Stimulated activated CD8-positive, alpha-beta memory T cell treated with anti-CD3 and anti-CD28 coated beads, Interleukin-4, amount 100 ng/mL, for 1 hour (primary cell): ENCODE measurements around the gene KLHL1.

Experiments used
- DNase-seq, 2 donors: peaks; one replicate each; pipeline ENCODE4 v3.0.0-alpha.2; 2020; ENCODE audit warnings: low read depth in 2 of 2, low spot score in 1 of 2

KLHL1 gene

DNA sequence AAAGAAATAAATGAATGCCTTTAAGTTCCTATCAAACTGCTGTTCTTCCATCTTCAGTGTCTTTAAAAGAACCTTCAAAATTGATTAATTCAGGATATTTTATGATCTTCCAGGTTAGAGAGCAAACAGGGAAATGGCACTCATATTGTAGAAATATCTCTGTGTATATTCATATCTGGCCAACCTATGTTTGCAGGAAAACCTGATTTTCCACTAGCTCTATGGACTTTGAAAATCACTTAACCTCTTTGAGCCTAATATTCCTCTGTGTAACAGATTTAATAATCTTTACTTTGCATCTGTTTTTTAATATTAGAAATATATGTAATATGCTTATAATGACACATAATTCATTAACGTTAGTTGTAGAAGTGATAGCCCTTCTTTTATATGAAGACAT lies 228.3 kb downstream of the KLHL1 start:
- DNase-seq, result no peak

DNA sequence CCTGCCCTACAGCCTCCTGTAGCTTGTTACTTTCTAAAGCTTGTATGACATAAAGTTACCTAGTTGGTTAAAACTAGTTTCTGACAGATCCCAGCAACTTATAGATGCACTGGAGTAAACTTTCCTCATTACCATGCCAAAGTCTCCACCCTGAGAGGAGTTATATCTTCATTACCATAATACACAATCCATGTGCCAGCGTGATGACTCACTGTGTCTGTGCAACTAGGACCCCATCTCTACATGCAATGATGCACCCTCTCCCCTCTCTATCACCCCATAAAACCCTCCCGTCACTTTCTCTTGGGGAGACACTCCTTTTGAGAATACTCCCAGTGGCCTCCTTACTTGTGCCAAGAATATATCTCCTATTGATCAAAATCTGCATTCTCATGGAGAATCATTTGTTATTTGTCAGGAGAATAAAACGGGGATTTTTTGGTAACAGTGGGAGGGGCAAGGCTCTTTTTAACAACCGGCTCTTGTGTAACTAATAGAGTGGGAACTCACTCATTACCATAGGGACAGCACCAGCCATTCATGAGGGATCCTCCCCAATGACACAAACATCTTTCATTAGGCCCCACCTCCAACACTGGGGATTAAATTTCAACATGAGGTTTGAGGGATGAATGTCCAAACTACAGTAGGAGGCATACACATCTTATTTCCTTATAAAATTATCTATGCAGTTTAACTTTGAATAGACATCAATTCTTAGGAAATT lies 235.8 kb downstream of the KLHL1 start:
- DNase-seq, result no peak

GRCh38 chr13:69866555-69866954 lies 241.7 kb downstream of the KLHL1 start:
- no peak for DNase-seq

- DNase-seq, result no peak
Measured at GRCh38 chr13:69857183-69857821, 250.9 kb downstream of the KLHL1 start.

- no peak for DNase-seq
Measured at GRCh38 chr13:69856331-69856730, 251.9 kb downstream of the KLHL1 start.

DNA sequence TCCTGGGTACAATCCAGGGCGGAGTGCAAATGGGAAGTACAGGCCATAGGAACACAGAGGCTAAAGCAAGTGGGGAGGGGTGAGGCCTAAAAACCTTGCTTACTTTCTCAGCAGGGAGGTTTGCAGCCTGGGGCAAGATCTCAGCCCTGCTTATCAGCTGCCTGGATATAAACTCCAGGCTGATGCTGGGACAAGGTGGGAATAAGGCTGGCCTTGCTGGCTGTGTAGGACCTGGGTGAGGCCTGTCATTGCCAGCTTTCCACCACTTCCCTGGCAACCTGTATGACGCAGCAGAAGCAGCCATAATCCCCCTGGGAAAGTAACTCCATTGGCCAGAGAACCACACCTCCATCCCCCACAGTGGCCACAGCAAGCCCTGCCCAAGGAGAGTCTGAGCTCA lies 279.7 kb downstream of the KLHL1 start:
- DNase-seq, result no peak

DNA sequence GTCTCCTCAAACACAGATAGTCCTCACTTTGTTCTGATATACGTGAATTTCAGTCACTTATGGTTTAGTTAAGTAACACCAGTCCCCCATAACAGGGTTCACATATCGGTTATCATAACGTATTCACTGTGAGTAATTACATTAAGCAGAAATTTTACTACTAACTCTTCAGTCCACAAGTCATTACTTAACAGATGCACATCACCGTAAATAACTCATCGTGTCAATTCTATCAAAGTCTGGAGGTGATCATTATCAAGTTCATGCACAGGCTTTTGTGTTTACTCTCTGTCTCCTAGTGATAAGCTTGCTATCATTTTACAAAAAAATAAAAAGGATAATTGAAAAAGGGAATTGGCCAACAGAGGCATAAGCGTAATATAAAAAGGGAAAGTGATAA lies 288.1 kb downstream of the KLHL1 start:
- DNase-seq, result no peak

GRCh38 chr13:69817333-69817869 lies 290.9 kb downstream of the KLHL1 start:
- DNase-seq, result no peak

DNA sequence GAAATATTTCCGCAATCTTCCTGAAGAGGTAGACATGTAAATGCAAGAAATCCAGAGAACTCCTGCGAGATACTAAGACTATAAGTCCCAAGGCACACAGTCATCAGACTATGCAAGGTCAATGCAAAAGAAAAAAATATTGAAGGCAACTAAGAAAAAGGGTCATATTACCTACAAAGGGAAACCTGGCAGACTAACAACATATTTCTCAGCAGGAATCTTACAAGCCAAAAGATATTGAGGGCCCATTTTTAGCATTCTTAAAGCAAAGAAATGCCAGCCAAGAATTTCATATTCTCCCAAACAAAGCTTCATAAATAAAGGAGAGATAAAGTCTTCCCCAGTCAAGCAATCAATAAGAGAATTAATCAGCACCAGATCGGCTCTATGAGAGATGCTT lies 299.1 kb downstream of the KLHL1 start:
- DNase-seq, result no peak

DNA sequence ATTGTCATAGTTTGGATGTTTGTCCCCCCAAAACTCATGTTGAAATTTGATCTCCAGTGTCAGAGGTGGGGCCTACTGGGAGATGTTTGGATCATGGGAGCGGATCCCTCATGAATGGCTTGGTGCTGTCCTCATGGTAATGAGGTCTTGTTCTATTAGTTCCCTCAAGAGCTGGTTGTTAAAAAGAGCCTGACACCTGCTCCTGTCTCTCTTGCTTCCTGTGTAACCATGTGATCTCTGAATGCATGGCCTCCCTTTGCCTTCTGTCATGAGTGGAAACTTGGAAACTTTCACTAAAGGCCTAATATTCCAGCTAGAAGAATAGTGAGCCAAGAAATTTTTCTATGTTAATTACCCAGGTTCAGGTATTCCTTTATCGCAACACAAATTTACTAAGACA lies 312.0 kb downstream of the KLHL1 start:
- no peak for DNase-seq

DNA sequence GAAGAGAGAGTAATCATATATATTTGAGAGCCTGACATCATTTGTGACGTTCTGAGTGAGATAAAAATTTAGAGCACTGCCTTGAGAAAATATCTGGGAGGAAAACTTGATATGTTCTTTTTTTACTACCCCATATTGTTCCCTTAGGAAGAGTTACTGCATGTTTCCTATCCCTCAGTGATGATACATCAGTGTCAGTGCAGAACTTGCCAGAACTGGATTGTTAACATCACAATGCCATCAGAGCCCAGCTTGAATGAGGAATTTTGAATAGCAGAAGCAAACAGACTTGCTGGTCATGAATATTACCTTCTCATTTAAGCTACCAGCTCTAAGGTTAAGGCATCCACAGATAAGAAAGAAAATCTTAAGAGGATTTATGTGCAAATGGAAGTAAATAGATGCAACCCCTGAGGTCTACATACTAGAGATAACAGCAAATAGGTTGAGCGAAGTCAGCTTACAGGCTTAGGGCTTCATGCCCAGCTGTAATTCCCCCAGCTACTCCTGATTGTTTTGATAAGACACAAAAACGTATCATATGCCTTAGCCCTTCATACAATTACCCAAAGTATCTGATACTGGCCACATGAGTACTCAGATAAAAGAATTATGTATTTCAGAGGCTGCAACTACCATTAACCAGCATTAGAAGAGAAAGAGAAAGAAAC lies 314.3 kb downstream of the KLHL1 start:
- DNase-seq, result no peak

DNA sequence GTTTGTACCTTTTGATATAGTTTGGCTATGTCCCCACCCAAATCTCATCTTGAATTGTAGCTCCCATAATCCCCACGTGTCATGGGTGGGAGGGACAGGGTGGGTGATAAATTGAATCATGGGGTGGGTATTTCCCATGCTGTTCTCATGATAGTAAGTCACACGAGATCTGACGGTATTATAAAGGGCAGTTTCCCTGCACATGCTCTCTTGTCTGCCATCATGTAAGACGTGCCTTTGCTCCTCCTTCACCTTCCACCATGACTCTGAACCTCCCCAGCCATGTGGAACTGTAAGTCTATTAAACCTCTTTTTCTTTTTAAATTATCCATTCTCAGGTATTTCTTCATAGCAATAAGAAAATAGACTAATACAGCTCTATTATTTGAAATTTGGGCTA lies 331.3 kb downstream of the KLHL1 start:
- DNase-seq, result no peak

DNA sequence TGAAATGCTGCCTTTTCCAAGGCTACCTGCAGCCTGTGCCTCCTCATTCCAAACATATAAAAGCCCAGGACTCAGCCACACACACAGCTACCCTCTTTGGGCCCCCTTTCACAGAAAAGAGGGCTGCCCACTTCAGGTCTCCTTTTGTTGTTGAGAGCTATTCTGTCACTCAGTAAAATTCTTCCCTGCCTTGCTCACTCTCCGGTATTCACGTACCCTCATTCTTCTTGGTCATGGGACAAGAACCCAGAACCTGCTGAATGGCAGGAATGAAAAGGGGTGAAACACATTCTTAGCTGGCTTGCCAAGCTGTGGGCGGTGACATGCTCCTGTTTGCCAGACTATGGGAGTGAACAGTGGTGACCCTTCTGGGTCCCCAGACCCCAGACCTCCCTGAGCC lies 338.6 kb downstream of the KLHL1 start:
- DNase-seq, result no peak

GRCh38 chr13:69761581-69761980 lies 346.7 kb downstream of the KLHL1 start:
- no peak for DNase-seq

DNA sequence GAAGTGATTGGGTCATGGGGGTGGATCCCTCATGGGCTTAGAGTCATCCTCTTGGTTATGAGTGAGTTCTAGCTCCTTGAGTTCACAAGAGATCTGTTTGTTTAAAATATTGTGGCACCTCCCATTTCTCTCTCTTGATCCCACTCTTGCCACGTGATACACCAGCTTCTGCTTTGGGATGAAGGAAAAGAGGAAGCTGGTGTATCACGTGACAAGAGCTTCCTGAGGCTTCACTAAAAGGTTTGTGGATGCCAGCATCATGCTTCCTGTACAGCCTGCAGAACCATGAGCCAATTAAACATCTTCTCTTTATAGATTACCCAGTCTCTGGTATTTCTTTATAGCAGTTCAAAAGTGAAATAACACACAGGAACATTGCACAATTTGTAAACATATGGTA lies 353.2 kb downstream of the KLHL1 start:
- DNase-seq, result no peak

- DNase-seq, result no peak
Measured at GRCh38 chr13:69751259-69751658, 357.0 kb downstream of the KLHL1 start.

DNA sequence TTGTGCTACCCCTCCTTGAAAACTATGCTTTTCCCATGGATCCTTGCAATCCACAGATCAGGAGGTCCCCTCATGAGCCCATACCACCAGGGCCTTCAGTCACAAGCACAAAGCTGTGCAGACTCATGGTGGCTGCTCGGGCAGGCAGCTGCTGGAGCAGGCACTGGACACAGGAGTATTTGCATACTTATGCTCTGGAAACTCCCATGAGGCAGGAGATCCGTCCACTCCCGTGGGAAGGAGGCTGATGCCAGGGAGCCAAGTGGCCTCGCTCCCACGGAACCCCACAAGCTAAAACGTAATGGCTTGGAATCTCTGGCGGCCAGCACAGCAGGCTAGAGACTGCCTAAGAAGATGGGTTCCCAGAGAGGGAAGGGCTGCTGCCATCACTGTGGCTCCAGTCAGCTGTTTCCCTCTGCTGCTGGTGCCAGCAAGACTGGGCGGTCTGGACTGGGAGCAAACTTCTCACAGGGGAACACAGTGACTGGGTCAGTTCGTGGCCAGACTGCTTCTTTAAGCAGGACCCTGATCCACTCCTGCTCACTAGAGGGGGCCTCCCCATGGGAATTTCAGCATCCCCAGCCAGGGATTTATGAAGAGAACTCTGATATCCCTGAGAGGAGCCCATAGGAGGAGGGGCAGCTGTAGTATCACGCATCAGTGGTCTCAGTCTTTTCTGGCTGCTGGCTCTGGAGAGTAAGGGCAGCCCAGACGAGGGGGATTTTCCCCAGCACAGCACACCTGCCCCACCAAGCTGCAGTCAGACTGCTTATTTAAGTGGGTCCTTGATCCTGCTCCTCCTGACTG lies 370.9 kb downstream of the KLHL1 start:
- no peak for DNase-seq

DNA sequence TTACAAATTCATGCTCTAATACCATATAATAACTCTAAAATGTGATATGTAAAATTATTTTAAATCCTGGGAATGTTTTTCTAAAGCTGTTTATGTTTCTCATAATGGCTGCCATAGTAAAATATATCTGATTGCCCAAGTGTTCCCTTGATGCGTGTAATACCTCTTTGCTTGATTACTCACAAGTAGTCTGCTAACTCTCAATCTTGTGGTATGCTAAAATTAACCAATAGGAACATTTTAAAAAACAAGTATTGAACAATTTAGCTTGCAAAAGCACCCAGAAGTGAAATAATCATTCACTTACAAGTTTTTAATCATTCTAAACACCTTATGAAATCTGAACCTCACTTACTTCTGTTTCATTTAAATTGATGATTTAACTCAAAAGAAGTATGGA lies 386.6 kb downstream of the KLHL1 start:
- no peak for DNase-seq

DNA sequence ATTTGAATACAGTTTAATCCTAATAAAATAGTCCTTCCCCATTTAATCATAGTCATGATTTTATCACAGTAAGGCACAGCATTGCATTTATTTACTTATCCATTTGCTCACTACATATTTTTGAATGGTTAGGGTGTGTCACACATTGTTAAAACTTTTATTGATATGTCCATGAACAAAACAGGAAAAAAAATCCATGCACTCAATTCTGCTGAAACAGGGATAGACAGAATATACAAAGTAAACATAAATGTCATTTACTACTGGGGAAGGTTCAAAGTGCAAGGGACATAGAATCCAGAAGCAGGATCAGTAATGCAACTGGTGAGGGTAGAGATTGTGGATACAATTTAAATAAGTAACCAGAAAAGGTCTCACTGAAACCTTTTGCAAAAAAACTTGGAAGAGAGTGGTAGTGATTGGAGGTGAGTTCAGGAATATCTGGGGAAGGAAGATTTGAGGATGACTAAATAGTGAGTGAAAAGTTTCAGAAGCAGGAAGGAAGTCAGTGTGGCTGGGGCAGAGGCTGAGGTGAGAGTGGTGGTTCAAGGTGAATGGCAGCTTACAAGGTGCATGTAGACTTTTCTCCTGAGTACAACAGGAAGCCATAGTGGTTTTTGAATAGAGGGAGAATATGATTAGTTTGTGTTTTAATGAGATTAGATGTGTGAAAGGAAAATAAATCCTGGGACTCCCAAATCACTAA lies 387.8 kb downstream of the KLHL1 start:
- DNase-seq, result no peak

DNA sequence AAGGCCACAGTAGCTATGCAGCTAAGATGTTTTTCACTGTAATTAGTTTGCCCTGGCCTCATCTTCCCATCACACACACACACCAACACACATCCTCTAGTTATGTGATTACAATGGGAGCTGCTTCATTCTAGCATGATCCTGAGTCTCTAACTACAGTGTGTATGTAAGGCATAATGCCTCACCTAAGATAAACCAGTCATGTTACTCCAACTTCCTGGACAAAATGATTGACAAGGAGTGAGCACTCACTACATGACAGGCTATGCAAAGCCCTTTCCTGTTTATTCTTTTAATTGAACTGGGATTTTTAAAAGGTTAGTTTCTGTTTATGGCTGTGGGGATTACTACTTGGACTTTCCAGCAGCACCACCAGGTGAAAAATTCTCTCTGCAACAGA lies 401.4 kb downstream of the KLHL1 start:
- no peak for DNase-seq

GRCh38 chr13:69704311-69704710 lies 403.9 kb downstream of the KLHL1 start:
- no peak for DNase-seq
